NCI-H128 (cell line): ENCODE results near the gene HIGD1A.
A peak's percentile ranks its signal among the peaks of the same experiment; 100 is the strongest.

ENCODE experiments used
- DNase-seq: peaks from one replicate; lab custom pipeline; 2025; ENCODE audit not compliant: unreplicated experiment; lab: John Stamatoyannopoulos, UW

Gene HIGD1A

DNA sequence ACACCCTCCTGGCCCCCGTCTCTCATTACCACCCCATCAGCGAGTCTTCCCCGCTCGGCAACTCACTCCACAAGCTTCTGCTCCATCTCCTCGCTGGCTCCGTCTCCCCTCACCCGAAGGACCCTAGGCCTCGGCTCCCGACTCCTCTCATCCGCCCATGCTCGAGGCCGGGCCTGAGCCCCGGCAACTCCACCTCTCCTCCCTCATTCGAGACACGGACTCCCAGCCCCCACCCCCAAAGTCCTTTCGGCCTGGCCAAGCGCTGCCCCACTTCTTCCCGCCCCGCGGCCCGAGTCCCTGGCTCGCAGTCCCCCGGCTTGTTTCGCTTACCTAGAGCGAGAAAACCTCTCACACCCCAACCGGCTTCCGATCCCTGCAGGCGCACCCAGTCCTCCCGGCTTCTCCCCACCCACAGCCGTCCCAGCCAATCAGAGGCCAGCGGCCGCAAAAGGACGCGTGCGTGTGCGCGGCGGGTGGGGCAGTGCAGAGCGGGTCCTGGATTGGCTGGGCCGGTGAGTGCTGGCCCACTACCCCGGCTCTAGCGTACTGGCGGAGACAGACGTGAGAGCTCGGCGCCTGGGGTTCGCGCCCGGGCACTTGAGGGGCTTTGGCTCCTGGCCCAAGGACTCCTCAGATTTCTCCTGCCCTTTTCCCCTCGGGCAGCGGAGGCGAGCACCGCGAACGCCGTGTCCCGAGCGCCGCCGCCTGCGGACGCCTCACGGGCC is at the start of gene HIGD1A:
HIGD1A (minus strand) TSS at position 385 of the 725 bp plus-strand sequence. CDS start 10,237 bp downstream, outside the sequence.
- DNase-seq: peak; percentile 90

DNA sequence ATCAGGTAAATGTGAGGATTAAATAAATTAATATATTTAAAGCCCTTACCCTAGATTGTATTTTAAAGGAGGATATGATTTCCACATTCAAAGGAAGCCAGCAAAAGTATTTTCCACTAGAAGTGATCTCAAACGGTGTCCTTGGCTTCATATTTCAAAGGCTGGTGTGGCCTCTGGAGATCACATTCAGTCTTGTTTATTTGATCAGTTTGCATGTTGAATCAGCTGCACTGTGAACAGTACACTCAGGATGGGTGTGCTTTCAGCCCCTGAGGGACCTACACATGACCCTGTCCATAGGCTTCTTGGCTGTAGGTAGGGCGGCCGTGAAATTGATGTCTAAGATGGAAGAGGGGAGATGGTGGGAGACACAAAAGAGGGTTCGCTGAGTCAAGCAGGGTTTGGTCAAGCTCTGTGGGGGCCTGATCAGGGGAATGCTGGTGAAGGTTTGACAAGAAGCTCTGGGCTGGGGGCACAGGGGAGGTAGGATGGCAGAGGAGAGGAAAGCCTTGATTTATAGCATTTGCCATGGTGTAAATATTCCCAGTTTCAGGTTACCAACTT is 49.5 kb upstream of the HIGD1A start:
- DNase-seq: peak; percentile 20

DNA sequence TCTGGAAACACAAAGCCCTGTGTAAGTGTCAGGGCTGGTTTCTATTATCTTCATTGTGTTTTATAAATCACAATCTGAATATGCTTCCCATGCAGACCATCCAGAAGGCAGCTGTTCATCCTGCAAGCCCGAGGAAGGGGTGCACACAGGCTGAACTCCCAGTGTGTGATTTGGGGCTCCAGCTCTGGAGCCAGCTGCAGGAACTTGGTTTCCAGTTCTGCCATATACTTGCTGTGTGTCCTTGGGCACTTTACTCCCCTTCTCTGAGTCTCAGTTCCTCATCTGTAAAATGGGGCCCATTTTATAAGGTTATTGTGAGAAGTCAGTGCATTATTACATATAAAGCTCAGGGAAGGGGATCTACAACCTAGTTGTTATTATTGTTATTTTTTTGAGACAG is 48.8 kb upstream of the HIGD1A start:
- DNase-seq: no peak

DNA sequence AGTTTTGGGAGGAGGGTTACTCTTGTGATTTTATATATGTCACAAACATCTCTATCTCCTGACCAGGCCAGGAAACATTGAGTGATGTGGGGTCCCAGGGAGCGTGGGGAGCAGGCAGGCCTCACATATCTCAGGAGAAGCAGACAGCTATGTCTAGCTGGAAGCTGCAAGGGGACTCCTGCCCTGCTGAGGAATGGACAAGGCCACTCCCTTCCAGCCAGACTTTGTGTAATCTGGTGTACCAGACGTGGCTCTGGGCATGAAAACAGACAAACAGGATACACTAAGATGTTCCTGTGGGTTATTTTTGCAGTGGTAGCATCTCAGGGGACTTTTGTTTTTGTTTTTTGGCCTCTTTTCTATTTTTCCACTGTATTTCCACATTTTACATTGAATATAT is 48.2 kb upstream of the HIGD1A start:
- no peak for DNase-seq

DNA sequence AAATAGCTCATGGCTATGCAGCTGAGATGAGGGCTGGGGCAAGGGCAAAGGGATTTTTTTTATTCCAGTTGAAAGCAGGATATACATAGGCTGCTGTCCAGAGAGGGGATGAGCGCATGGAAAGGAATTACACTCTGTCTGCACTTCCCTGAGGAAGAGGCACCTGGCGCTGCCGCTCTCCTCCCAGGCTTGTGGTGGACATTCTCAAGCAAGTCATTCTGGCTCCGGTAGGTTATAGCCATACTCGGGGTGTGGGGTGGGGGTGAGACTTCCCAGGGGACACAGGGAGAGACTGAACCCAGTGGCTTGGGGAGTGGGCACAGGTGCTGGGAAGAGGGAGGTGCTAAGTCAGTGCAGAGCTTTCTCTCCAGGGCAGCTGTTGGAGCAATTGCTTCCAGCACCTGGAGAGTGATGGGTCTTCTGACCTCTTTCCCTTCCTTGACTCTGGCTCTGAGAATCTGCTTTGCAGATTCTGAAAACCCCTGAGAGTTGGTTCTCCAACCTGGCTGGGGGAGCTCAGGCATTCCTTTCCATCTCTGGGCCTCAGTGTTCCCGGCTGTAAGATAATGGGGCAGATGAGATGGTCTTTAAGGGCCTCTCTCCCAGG is 47.0 kb upstream of the HIGD1A start:
- DNase-seq: no peak

DNA sequence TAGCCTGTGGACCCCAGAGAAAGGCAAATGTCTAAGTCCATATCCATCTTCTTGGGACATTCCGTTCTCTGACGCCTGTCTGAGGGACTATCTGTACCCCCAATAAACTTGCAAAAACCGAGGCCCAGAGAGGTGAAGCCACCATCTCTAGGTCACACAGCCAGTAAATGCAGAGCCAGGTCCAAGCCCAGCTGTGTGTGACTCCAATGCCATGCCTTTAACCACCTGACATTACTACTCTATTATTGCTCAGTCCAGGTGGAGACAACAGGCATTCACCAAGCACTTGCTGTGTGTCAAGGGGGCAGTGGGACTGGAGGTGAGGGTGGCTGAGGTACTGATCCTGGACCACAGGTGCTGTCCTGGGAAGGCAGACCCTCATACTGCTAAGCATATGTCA is 46.0 kb upstream of the HIGD1A start:
- no peak for DNase-seq

DNA sequence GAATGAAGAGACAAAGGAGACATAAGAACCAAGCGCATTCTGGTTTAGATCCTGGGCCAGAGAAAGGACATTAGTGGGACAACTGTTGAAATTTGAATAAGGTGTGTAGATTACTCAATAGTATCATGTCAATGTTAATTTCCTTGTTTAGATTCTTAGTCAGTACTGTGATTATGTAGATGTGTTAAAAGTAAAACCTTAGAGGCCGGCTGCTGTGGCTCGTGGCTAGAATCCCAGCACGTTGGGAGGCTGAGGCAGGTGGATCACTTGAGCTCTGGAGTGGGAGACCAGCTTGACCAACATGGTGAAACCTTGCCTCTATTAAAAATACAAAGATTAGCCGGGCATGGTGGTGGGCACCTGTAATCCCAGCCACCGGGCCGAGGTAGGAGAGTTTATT is 44.7 kb upstream of the HIGD1A start:
- no peak for DNase-seq

DNA sequence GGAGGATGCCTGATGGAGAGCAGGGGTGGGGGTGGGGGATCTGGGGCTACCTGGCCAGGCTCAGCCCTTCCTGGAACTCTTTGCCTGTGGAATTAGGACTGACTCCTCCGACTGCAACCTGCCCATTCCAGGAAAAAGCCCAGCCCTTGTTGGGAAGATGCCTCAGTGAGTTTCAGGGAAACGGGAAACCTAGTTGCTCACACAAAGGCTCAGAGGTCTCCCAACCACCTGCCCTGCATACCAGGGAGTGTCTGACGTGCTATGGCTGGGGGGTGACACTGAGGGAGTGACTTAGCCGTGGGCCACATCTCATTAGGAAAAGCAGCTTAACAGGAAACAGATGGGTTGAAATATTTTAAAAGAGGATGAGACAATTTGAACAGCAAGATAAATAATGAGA is 43.4 kb upstream of the HIGD1A start:
- no peak for DNase-seq

DNA sequence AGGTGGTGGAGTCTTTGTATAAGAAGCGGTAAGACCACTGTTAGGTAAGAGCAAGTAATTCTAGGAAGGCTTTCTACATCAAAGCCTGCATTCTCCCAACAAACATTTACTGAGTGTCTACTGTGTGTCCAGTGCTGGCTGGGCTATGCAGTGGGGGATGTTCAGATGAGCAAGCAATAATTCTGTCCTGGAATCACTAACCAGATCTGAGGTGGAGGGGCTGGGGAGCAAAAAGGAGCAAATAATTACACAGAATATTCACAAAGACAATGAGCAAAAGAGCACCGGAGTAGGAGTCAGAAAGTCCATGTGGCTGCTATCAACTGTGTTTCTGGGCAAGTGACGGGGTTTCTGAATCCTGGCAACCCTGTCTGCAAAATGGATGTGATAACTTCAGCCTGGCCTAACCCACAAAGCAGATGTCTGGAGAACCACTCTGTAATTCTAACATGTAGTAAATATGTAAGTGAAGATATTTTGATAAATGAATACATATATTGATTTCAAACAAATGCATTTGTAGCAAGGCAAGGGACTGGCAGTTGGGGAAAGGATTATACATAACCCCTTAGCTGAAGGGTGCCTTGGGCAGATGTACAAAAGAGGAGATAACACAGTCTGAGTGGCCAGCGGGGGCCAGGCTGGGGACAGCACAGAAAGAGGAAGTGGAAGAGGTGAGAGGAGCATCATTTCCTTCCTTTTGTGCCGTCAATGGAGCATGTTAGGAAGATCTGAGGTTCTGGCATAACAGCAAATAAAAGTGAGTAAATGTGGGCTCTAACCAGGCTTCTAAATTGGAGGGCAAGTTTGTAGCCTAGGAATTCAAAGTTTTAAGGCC is 42.6 kb upstream of the HIGD1A start:
- no peak for DNase-seq

DNA sequence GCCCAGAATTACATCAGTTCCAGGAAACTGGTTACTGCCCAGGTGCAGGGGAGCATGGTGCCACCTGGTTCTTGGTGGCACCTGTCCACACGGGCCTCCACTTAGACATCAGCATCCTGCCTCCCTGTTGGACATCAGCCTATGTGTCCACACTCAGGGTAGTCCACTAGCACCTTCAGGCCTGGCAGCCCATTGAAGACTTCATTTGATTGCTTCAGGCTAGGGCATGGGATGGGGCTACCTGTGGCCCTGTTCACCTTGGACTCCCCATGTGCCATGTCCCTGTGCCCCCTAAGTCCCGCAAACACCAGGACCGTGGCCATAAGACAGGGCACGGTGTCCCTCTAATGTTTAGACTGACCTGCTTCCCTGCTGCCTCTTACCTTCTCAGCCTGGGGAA is 40.5 kb upstream of the HIGD1A start:
- DNase-seq: no peak

DNA sequence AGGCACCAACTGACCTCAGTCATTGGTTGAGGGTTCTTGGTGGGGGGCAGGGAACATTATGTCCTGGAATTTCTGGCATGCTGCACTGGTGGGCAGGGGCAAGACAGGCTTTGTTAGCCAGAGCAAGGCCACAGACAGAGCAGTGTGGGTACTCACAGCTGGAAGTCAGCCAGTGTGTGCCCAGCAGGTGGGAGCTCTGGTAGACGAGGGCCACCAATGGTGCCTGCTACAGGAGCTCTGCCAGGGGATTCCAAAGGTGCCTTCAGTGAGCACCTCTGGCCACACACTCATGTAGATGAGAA is 40.1 kb upstream of the HIGD1A start:
- DNase-seq: no peak

DNA sequence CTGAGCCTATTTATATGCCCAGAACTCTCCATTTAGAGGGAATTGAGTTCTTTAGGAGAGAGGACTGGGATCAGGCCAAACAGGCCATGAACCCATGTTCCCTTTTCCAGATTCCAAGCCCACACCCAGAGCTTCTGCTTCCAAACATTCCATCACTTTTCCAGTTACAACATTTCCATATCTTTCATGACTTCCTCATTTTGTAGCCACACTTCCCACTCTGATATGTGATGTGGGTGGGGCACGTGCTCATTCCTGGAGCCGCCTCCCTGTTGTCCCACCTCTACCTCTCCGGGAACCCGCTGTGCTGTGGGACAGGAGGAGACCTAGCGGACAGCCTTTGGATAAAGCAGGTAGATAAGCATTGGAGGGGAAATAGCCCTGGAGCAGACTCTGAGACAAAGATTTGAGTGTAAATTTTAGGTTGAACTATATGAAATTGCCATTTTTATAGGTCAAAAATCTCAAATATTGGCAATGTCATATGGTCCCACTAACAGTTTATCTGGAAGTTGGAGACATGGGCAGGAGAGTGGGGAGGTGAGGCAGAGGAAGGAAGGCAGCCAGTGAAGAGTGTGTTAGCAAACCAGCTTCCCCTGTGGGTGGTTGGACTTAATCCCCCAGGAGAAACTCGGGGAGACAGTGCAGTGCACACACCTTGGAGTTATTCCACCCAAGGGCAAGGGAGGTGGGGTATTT is 39.6 kb upstream of the HIGD1A start:
- DNase-seq: no peak

DNA sequence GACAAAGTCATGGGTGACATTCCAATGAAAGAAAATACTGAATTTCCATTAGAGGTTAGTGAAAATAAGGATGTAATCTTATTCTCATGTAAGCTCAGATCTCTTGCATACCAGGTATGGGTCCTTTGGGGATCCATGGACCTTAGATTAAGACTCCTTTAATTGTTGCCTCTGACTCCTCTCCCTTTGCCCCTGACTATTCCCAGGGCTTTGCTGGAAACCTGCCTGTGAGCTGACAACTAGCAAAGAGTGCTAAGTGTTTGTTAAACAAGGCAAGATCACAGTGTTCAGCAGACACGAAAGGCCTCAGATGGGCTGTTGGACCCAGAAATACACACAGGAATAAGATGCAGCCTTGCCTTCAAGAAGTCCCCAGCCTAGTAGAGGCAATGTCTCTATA is 37.0 kb upstream of the HIGD1A start:
- DNase-seq: no peak

DNA sequence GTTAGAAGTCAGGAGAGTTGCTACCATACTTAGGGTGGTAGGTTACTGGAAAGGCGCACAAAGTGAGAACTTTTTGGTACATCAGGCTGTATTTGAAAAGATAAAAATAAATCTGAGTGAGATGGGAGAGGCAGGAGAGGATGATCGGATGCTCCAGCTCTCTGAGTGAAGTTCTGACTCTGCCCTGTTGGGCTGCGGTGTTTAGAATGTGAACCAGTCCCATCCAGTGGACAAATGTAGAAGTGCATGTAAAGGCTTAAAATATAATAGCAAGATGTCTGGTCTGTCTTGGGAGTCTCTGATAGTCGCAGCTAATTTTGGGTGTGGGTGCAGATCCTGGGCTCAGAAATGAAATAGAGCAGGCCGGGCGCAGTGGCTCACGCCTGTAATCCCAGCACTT is 35.3 kb upstream of the HIGD1A start:
- DNase-seq: no peak

DNA sequence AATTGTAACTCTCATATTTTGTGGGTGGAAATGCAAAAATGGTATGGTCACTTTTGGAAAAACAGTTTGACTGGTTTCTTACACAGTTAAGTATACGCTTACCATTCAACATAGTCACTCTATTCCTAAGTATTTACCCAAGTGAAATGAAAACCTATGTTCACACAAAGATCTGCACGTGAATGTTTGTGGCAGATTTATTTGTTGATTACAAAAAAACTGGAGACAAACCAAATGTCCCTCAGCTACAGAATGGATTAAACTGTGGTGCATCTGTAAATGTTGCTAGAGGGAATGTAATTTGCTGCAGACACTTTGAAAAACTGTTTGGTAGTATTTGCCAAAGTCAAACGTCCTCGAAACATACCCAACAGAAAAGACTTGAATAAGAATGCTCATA is 34.3 kb upstream of the HIGD1A start:
- no peak for DNase-seq

DNA sequence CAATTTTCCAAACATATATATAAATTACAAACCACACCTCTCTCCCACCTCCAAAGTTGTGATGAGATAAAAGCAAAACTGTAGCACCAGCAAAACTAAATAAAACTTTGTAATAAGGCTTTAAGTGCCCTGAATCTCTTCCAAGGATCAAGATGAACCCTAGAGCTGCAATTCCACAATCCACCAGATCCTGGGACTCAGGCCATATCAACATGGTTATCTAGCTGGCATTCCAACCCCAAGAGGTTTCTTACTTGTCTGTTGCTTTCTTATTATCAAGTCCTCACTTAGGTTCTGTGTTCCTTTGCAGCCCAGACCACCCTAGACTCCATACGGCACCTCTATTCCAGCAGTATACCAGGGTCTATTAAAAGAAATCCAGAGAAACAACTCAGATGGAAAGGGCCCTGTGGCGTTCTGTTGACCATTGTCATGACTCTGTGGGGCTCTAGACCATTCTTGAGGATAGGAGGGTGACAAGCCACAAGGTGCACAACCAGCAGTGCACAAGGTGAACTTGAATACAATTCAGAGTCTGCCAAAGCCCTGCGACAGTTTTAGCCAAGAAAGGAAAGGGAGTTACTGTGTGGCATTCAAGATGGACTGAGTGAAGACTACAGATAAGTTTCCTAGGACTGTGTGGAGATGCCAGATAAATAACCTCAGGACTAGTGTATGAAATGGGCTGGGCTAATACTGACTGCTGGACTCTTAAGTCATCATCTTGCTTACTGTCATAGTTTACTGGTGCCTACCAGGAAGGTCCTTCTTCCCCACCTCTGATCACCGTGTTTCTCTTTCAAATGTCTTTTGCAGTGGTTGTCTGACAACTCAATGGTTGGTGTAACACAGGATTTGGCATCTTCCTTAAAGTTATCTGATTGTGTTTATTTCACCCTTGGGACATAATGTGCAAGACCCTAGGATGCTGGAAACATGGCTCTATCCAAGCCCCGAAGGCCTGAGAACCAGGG is 32.1 kb upstream of the HIGD1A start:
- no peak for DNase-seq

DNA sequence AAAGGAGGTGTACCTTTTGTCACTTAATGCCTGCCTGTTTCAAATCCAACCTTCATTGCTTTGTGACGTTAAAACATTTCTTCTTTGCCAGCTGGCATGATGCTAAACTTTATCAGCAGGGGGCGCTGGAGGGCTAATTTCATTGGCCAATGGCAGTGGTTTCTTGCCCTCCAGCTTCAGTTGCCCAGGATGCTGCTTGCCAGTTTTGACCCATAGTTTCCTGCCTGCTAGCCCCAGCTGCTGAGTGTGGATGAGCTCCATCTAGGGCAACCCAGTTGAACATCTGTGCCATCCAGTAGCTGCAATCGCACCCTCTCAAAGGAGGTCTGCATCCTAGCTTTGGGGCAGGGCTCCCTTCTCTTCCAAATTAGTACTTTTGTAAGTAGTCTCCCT is 27.0 kb upstream of the HIGD1A start:
- DNase-seq: peak; percentile 30

DNA sequence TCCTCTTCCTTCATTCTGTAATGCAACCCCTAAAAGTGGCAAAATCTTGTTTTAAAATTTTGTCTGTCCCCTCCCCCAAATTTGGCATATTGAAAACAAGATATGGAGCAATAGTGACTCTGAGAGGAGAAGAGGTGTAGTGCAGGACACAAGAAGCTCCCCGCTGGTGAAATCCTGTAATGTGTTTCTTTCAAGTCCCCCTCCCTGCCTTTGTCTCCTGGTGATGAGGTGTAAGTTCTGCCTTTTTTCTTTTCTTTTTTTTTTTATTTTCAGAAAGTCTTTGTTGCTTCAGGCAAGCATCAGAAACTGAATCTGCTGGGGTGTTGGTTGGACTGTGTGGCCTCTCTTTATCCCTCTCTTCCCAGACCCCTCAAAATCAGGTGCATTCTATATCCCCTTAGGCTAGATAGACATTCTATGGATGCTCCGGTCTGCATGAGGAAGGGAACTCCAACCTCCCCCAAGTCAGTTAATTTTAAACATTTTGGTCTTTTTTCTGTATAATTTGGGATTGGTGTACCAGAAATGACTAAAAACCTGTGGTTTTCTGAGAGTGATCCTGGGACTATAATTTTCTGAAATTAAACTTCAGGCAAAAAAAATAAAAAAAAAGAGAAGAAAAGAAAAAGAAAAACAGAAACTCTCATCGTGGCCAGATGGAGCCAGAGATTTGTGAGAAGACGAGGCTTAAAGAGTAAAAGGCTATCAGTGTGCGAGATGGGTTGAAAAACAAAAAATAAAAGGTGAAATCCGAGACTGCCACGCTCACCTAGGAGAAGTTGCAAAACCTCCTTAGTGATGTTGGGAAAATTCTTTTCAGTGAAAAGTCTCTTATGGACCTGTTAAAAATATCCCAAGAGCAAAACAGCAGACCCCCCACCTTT is 26.4 kb upstream of the HIGD1A start:
- DNase-seq: peak; percentile 31
